ENCODE results near the gene USP53. TPM values are rescaled to one million over a fixed set of nuclear protein-coding genes. Genes with fewer than 3 reads are reported as not detected.
"Not testable (repeated sequence)": the region's sequence is repeated elsewhere in the genome, so short reads cannot be mapped to it uniquely, and the experiment has no call there.

Gene USP53
- polyA plus RNA-seq, 4 donors, result 4.9 to 25.5 (median 11.4) TPM

DNA sequence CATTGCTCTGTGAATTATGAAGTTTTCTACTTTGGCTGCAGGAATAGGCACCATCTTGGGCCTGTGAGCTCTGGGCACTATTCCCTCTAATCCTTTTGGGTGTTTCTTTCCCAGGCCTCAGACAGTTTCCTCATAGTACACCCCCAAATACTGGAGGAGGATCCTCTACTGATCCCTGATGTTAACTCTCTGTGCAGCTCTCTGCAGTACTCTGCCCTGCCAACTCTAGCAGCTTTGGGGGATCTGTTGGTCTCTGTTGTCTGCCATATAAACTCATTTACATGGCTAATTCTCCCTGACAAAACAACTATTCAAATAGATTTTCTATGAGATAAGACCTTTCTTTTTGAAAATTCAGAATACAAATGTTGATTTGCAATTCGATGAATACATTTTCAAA, 29.9 kb downstream of the USP53 start:
- Histone ChIP-seq H3K36me3 (ENCODE audit: control insufficient read depth in 3 of 3, insufficient read depth in 2 of 3, low read depth in 1 of 3, low read length in 3 of 3) (peaks cover 2 to 9% (median 6%) of the 10 kb centered on the region in 3 donors), H3K9me3 (ENCODE audit: control insufficient read depth in 2 of 2, insufficient read depth in 1 of 2, low read depth in 1 of 2, low read length in 1 of 2) (no peaks in the 10 kb centered on the region), H3K4me1 (ENCODE audit: control insufficient read depth in 3 of 3, insufficient read depth in 2 of 3, low read depth in 1 of 3, low read length in 2 of 3) (peaks cover 0 to 5% (median 0%) of the 10 kb centered on the region in 3 donors), H3K27me3 (ENCODE audit: control insufficient read depth in 3 of 3, insufficient read depth in 3 of 3, low read length in 3 of 3) (no peaks in the 10 kb centered on the region), H3K27ac (ENCODE audit: low read depth in 1 of 3, low read length in 2 of 3) (no peak overlapping the region), H3K4me3 (ENCODE audit: low read depth in 1 of 3, low read length in 3 of 3) (no peak overlapping the region)
- 94 to 96% (median 95%) methylated on average over 1 of the region's 1 CpG for WGBS, 3 donors
- no peak for FAIRE-seq
- DNase-seq, result no peak

DNA sequence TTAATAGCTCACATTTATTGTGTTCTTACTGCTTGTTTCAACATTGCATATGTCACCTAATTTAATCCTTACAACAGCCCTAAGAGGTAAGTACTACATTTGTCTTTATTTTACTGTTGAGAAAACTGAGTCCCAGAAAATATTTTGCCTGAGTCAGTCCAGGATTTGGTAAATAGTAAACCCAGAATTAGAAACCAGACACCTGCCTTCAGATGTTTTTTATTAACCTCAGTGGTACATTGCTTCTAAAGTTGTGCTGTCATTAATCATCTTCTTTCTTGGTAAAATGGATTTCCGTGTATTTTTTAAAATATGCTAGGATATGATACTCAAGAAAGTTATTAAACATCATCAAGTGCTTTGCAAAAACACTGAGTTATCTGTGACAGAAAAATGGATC, 31.4 kb downstream of the USP53 start:
- FAIRE-seq (no peak), DNase-seq (no peak)
- peaks cover 2 to 10% (median 6%) of the 10 kb centered on the region in 3 donors for H3K36me3 ChIP-seq (ENCODE audit: control insufficient read depth in 3 of 3, insufficient read depth in 2 of 3, low read depth in 1 of 3, low read length in 3 of 3)
- H3K27ac ChIP-seq (ENCODE audit: low read depth in 1 of 3, low read length in 2 of 3), result no peak overlapping the region
- no peaks in the 10 kb centered on the region for H3K9me3 ChIP-seq (ENCODE audit: control insufficient read depth in 2 of 2, insufficient read depth in 1 of 2, low read depth in 1 of 2, low read length in 1 of 2)
- no peaks in the 10 kb centered on the region for H3K4me1 ChIP-seq (ENCODE audit: control insufficient read depth in 3 of 3, insufficient read depth in 2 of 3, low read depth in 1 of 3, low read length in 2 of 3)
- no peak overlapping the region for H3K4me3 ChIP-seq (ENCODE audit: low read depth in 1 of 3, low read length in 3 of 3)
- H3K27me3 ChIP-seq (ENCODE audit: control insufficient read depth in 3 of 3, insufficient read depth in 3 of 3, low read length in 3 of 3), result no peaks in the 10 kb centered on the region
- WGBS, 3 donors, result 68 to 90% (median 76%) methylated on average over 1 of the region's 1 CpG

DNA sequence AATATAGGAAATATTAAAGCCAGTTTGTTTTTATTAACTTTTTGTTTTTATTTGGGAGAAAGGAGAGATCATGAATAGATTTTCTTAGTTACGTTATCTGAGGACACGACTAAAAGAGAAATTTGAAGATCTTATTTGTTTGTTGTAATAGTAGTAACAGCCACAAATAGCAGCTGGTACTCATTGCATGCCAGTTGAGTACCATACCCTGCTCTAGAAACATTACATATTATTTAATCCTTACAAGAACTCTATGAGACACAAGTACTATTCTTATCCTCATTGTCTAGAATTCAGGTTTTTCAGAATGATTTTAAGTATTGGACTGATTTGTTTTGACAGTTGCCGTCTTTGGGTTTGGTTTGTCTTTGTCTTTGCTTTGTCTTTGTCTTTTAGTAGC, 31.8 kb downstream of the USP53 start:
- no peaks in the 10 kb centered on the region for H3K27me3 ChIP-seq (ENCODE audit: control insufficient read depth in 3 of 3, insufficient read depth in 3 of 3, low read length in 3 of 3)
- 75 to 82% (median 75%) methylated on average over 3 of the region's 3 CpGs for WGBS, 3 donors
- DNase-seq (no peak), FAIRE-seq (peak; percentile 5)
- no peak overlapping the region for H3K27ac ChIP-seq (ENCODE audit: low read depth in 1 of 3, low read length in 2 of 3)
- H3K9me3 ChIP-seq (ENCODE audit: control insufficient read depth in 2 of 2, insufficient read depth in 1 of 2, low read depth in 1 of 2, low read length in 1 of 2), result no peaks in the 10 kb centered on the region
- H3K36me3 ChIP-seq (ENCODE audit: control insufficient read depth in 3 of 3, insufficient read depth in 2 of 3, low read depth in 1 of 3, low read length in 3 of 3), result peaks cover 2 to 10% (median 6%) of the 10 kb centered on the region in 3 donors
- H3K4me3 ChIP-seq (ENCODE audit: low read depth in 1 of 3, low read length in 3 of 3), result no peak overlapping the region
- H3K4me1 ChIP-seq (ENCODE audit: control insufficient read depth in 3 of 3, insufficient read depth in 2 of 3, low read depth in 1 of 3, low read length in 2 of 3), result no peaks in the 10 kb centered on the region

DNA sequence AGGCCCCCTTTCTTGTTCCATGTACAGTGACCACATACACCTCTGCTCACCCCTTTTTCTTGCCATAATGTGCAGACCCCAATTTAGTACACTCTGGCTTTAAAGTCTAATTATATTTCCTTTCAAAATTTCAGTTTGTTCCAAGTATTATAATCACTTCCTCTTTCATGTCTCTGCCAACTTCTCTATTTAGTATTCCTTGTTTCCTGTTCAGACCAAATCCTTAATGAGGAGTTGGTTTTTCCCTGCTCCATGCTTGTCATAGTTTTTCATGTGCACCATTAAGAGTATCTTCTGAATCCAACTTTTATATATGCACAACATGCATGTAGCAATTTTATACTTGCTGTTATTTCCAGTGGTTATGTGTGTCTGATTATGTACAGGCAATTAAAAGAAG, 32.3 kb downstream of the USP53 start:
- H3K36me3 ChIP-seq (ENCODE audit: control insufficient read depth in 3 of 3, insufficient read depth in 2 of 3, low read depth in 1 of 3, low read length in 3 of 3), result peaks cover 2 to 9% (median 6%) of the 10 kb centered on the region in 3 donors
- no peaks in the 10 kb centered on the region for H3K9me3 ChIP-seq (ENCODE audit: control insufficient read depth in 2 of 2, insufficient read depth in 1 of 2, low read depth in 1 of 2, low read length in 1 of 2)
- no peak for FAIRE-seq
- no peak overlapping the region for H3K4me3 ChIP-seq (ENCODE audit: low read depth in 1 of 3, low read length in 3 of 3)
- H3K27me3 ChIP-seq (ENCODE audit: control insufficient read depth in 3 of 3, insufficient read depth in 3 of 3, low read length in 3 of 3), result no peaks in the 10 kb centered on the region
- no peak overlapping the region for H3K27ac ChIP-seq (ENCODE audit: low read depth in 1 of 3, low read length in 2 of 3)
- DNase-seq, result peak in 1 of 2 donors; percentile 3
- H3K4me1 ChIP-seq (ENCODE audit: control insufficient read depth in 3 of 3, insufficient read depth in 2 of 3, low read depth in 1 of 3, low read length in 2 of 3), result no peaks in the 10 kb centered on the region

DNA sequence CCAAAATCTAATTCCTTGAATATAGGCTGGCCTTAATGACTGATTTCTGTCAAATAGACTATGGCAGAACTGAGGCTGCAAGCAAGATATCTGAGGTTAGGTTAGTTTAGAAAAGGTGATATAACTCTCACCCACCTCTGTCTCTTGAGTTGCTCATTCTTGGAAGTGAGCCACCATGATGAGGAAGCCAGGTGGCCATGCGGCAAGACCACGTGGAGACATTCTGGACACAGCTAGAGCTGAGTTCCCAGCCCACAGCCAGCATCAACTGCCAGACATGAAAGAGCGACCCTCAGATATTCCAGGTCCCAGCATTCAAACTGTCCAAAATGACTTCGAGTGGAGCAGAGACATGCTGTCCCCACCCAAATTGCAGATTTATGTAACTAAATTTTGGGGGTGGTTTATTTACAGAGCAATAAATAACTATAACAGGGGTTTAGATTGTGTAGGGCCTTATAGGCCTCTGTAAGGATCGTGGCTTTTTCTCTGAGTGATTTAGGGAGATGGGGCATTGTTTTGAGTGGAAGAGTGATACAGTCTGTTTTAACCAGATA, 33.7 kb downstream of the USP53 start:
- Histone ChIP-seq H3K4me3 (ENCODE audit: low read depth in 1 of 3, low read length in 3 of 3) (no peak overlapping the region), H3K9me3 (ENCODE audit: control insufficient read depth in 2 of 2, insufficient read depth in 1 of 2, low read depth in 1 of 2, low read length in 1 of 2) (no peaks in the 10 kb centered on the region), H3K4me1 (ENCODE audit: control insufficient read depth in 3 of 3, insufficient read depth in 2 of 3, low read depth in 1 of 3, low read length in 2 of 3) (no peaks in the 10 kb centered on the region), H3K36me3 (ENCODE audit: control insufficient read depth in 3 of 3, insufficient read depth in 2 of 3, low read depth in 1 of 3, low read length in 3 of 3) (peaks cover 2 to 9% (median 6%) of the 10 kb centered on the region in 3 donors), H3K27me3 (ENCODE audit: control insufficient read depth in 3 of 3, insufficient read depth in 3 of 3, low read length in 3 of 3) (no peaks in the 10 kb centered on the region), H3K27ac (ENCODE audit: low read depth in 1 of 3, low read length in 2 of 3) (no peak overlapping the region)
- DNase-seq, result no peak
- 83 to 92% (median 90%) methylated on average over 5 of the region's 5 CpGs for WGBS, 3 donors
- FAIRE-seq, result no peak

DNA sequence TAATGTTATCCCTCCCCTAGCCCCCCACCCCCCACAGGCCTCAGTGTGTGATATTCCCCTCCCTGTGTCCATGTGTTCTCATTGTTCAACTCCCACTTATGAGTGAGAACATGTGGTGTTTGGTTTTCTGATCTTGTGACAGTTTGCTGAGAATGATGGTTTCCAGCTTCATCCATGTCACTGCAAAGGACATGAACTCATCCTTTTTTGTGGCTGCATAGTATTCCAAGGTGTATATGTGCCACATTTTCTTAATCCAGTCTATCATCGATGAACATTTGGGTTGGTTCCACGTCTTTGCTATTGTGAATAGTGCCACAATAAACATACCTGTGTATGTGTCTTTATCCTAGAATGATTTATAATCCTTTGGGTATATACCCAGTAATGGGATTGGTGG, 38.5 kb downstream of the USP53 start:
- H3K27ac ChIP-seq (ENCODE audit: low read depth in 1 of 3, low read length in 2 of 3); DNase-seq; FAIRE-seq; H3K4me3 ChIP-seq (ENCODE audit: low read depth in 1 of 3, low read length in 3 of 3); H3K9me3 ChIP-seq (ENCODE audit: control insufficient read depth in 2 of 2, insufficient read depth in 1 of 2, low read depth in 1 of 2, low read length in 1 of 2); H3K4me1 ChIP-seq (ENCODE audit: control insufficient read depth in 3 of 3, insufficient read depth in 2 of 3, low read depth in 1 of 3, low read length in 2 of 3); H3K27me3 ChIP-seq (ENCODE audit: control insufficient read depth in 3 of 3, insufficient read depth in 3 of 3, low read length in 3 of 3): not testable (repeated sequence)
- peaks cover 2 to 12% (median 7%) of the 10 kb centered on the region in 3 donors for H3K36me3 ChIP-seq (ENCODE audit: control insufficient read depth in 3 of 3, insufficient read depth in 2 of 3, low read depth in 1 of 3, low read length in 3 of 3)
- 94 to 96% (median 95%) methylated on average over 2 of the region's 2 CpGs for WGBS, 3 donors

DNA sequence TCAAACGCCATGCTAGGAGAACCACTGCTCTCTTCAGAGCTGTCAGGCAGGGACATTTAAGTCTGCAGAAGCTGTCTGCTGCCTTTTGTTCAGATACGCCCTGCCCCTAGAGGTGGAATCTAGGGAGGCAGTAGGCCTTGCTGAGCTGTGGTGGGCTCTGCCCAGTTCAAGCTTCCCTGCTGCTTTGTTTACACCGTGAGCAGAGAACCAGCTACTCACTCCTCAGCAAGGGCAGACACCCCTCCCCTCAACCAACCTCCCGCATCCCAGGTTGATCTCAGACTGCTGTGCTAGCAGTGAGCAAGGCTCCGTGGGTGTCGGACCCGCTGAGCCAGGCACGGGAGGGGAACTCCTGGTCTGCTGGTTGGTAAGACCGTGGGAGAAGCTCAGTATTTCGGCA, 42.7 kb downstream of the USP53 start:
- not testable (repeated sequence) for H3K27me3 ChIP-seq (ENCODE audit: control insufficient read depth in 3 of 3, insufficient read depth in 3 of 3, low read length in 3 of 3); DNase-seq; FAIRE-seq; H3K4me3 ChIP-seq (ENCODE audit: low read depth in 1 of 3, low read length in 3 of 3); H3K9me3 ChIP-seq (ENCODE audit: control insufficient read depth in 2 of 2, insufficient read depth in 1 of 2, low read depth in 1 of 2, low read length in 1 of 2); H3K27ac ChIP-seq (ENCODE audit: low read depth in 1 of 3, low read length in 2 of 3); H3K4me1 ChIP-seq (ENCODE audit: control insufficient read depth in 3 of 3, insufficient read depth in 2 of 3, low read depth in 1 of 3, low read length in 2 of 3)
- 84 to 96% (median 94%) methylated on average over 10 of the region's 10 CpGs for WGBS, 3 donors
- peaks cover 0 to 14% (median 4%) of the 10 kb centered on the region in 3 donors for H3K36me3 ChIP-seq (ENCODE audit: control insufficient read depth in 3 of 3, insufficient read depth in 2 of 3, low read depth in 1 of 3, low read length in 3 of 3)

DNA sequence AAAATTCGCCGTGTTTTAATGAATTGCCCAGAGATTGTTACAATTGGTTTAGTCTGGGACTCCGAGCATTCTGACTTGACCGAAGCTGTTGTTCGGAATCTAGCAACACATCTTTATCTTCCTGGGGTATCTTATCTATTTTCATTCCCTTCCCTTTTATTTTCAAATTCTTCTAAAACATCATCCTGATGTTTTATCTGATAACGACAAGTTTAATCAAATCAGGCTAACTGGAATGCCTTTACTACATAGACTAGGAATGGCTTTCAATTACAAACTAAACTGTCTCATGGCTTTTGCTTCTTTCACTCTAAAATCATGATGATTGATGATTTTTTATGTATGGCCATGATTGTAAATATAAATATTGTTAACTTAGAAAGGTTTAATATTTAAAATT, 48.0 kb downstream of the USP53 start:
- no peak overlapping the region for H3K27ac ChIP-seq (ENCODE audit: low read depth in 1 of 3, low read length in 2 of 3)
- peaks cover 0 to under 1% of the 10 kb centered on the region in 2 donors for H3K9me3 ChIP-seq (ENCODE audit: control insufficient read depth in 2 of 2, insufficient read depth in 1 of 2, low read depth in 1 of 2, low read length in 1 of 2)
- H3K4me3 ChIP-seq (ENCODE audit: low read depth in 1 of 3, low read length in 3 of 3), result no peak overlapping the region
- WGBS, 3 donors, result 94 to 98% (median 95%) methylated on average over 6 of the region's 6 CpGs
- H3K4me1 ChIP-seq (ENCODE audit: control insufficient read depth in 3 of 3, insufficient read depth in 2 of 3, low read depth in 1 of 3, low read length in 2 of 3), result no peaks in the 10 kb centered on the region
- H3K36me3 ChIP-seq (ENCODE audit: control insufficient read depth in 3 of 3, insufficient read depth in 2 of 3, low read depth in 1 of 3, low read length in 3 of 3), result peaks cover 0 to 12% (median 4%) of the 10 kb centered on the region in 3 donors
- H3K27me3 ChIP-seq (ENCODE audit: control insufficient read depth in 3 of 3, insufficient read depth in 3 of 3, low read length in 3 of 3), result no peaks in the 10 kb centered on the region
- FAIRE-seq (no peak), DNase-seq (no peak)

DNA sequence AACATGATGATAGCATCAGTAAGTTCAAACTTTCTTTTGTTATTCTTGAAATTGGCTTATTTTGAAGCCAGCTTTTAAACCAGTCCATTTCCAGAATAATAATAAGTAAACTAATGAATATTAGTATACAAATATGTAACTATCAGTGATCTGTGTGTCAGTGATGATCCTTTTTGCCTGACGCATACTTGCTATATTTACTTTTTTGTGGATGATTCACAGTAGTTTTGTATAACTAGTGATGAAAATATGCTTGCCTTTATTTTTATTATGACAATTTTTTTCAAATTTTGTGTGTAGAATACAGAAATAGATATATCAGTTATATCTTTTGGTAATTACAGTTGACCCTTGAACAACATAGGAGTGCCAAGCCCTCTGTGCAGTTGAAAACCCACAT, 49.5 kb downstream of the USP53 start:
- FAIRE-seq (no peak), DNase-seq (no peak)
- H3K4me1 ChIP-seq (ENCODE audit: control insufficient read depth in 3 of 3, insufficient read depth in 2 of 3, low read depth in 1 of 3, low read length in 2 of 3), result no peaks in the 10 kb centered on the region
- H3K27me3 ChIP-seq (ENCODE audit: control insufficient read depth in 3 of 3, insufficient read depth in 3 of 3, low read length in 3 of 3), result no peaks in the 10 kb centered on the region
- WGBS, 3 donors, result 95 to 100% (median 100%) methylated on average over 1 of the region's 1 CpG
- H3K9me3 ChIP-seq (ENCODE audit: control insufficient read depth in 2 of 2, insufficient read depth in 1 of 2, low read depth in 1 of 2, low read length in 1 of 2), result no peaks in the 10 kb centered on the region
- peaks cover 0 to 10% (median under 1%) of the 10 kb centered on the region in 3 donors for H3K36me3 ChIP-seq (ENCODE audit: control insufficient read depth in 3 of 3, insufficient read depth in 2 of 3, low read depth in 1 of 3, low read length in 3 of 3)
- H3K27ac ChIP-seq (ENCODE audit: low read depth in 1 of 3, low read length in 2 of 3), result no peak overlapping the region
- no peak overlapping the region for H3K4me3 ChIP-seq (ENCODE audit: low read depth in 1 of 3, low read length in 3 of 3)
